Breast epithelium (tissue), 4 donors: Measurements from ENCODE around the gene IRAK1. TPM values are rescaled to one million over a fixed set of nuclear protein-coding genes. Genes with fewer than 3 reads are reported as not detected.
A peak's percentile ranks its signal among the peaks of the same experiment; 100 is the strongest.

Experiments used
- DNase-seq, 2 donors: peaks; one replicate each; pipeline ENCODE4 v3.0.0-alpha.2; 2019; ENCODE audit warnings: low spot score in 2 of 2
- H3K27ac ChIP-seq, 2 donors: fragments of 200-600 bp; sonication (generic) in 1 of 2; one replicate each; pipeline ENCODE4 v1.5.1; 2016 to 2019; ENCODE audit warnings: mild to moderate bottlenecking in 1 of 2
- H3K27me3 ChIP-seq, 2 donors: fragments of 200-600 bp; sonication (generic) in 1 of 2; one replicate each; pipeline versions ENCODE4 v1.5.1 to v1.6.0; 2017 to 2019; ENCODE audit warnings: control low read depth in 1 of 2, mild to moderate bottlenecking in 1 of 2
- H3K36me3 ChIP-seq: fragments of 200-600 bp; one replicate; pipeline ENCODE4 v1.5.1; 2019
- H3K4me1 ChIP-seq, 2 donors: fragments of 200-600 bp; sonication (generic); one replicate each; pipeline ENCODE4 v1.5.1; 2016 to 2019; ENCODE audit warnings: control low read depth in 1 of 2
- H3K4me3 ChIP-seq, 3 donors: fragments of 200-600 bp; sonication (generic); 1 replicate in 2 of 3; 2 replicates in 1 of 3; pipeline ENCODE4 v1.5.1; 2016 to 2019; ENCODE audit warnings: mild to moderate bottlenecking in 3 of 3, moderate library complexity in 2 of 3
- H3K9me3 ChIP-seq, 2 donors: fragments of 200-600 bp; sonication (generic) in 1 of 2; one replicate each; pipeline ENCODE4 v1.5.1; 2016 to 2019; ENCODE audit warnings: control low read depth in 1 of 2
- POLR2A ChIP-seq: fragments of 450-650 bp; IDR thresholded peaks from one replicate; pipeline ENCODE4 v1.6.1; 2016; ENCODE audit warnings: antibody characterized with exemption, mild to moderate bottlenecking, moderate library complexity
- POLR2AphosphoS5 ChIP-seq, 3 donors: sonication (generic); formaldehyde crosslinking; IDR thresholded peaks; one replicate each; pipeline ENCODE4 v1.6.1; 2017; ENCODE audit warnings: antibody characterized with exemption in 3 of 3
- intact Hi-C: fragments of 100-400 bp; cut with DNase I; formaldehyde crosslinking; loops from one replicate; pipeline ENCODE4 v1.15.1; 2023; ENCODE audit warnings: low total_unique reads
- total RNA-seq, 3 donors: library from RNA; depleted of rRNA; stranded (reverse); fragments of >200 nt; gene quantifications; one replicate each; pipeline ENCODE4 v1.1.0, GENCODE V29; 2016
- TF ChIP-seq, protein P1 (sequence below), 3 donors: fragments of 450-650 bp; IDR thresholded peaks; one replicate each; pipeline ENCODE4 v1.5.1; 2016 to 2017; ENCODE audit warnings: antibody characterized with exemption in 3 of 3, mild to moderate bottlenecking in 3 of 3, moderate library complexity in 3 of 3

IRAK1 gene
- total RNA-seq, 3 donors from 2014 or later, result 43.7 to 66.2 (median 50.8) TPM

DNA sequence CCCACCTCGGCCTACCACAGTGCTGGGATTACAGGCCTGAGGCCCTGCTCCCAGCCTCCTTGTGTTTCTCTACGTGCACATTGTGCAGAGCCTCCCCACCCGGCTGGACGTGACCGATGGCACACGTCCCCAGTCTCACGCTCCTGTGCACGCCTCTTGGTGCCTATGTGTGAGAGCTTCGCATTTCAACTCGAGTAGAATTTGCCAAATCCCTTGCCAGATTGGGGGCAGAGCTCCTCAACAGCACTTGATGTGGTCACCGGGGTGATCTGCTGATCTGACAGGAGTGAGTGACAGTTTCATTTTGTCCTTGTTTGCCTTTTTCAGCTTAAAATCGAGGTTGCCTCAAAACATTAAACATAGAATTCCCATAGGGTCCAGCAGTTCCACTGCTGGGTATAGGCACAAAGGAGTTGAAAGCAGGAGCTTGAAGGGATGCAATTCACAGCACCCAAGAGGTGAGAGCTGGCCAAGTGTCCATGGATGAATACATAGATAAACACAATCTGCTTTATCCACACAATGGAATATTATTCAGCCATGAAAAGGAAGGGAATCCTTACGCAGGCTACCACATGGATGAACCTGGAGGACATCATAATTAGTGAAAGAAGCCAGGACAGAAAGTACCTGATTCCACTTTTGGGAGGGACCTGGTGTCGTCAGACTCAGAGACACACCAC lies 29.6 kb downstream of the IRAK1 start:
- TF ChIP-seq, protein P1, sequence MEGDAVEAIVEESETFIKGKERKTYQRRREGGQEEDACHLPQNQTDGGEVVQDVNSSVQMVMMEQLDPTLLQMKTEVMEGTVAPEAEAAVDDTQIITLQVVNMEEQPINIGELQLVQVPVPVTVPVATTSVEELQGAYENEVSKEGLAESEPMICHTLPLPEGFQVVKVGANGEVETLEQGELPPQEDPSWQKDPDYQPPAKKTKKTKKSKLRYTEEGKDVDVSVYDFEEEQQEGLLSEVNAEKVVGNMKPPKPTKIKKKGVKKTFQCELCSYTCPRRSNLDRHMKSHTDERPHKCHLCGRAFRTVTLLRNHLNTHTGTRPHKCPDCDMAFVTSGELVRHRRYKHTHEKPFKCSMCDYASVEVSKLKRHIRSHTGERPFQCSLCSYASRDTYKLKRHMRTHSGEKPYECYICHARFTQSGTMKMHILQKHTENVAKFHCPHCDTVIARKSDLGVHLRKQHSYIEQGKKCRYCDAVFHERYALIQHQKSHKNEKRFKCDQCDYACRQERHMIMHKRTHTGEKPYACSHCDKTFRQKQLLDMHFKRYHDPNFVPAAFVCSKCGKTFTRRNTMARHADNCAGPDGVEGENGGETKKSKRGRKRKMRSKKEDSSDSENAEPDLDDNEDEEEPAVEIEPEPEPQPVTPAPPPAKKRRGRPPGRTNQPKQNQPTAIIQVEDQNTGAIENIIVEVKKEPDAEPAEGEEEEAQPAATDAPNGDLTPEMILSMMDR (IDR thresholded peaks at IDR 0.05), result no peak
- TF ChIP-seq POLR2AphosphoS5 (IDR thresholded peaks at IDR 0.05), result no peak
- TF ChIP-seq POLR2A, result no peak
- Histone ChIP-seq H3K4me3 (no peak overlapping the region), H3K27me3 (peaks cover 0 to 22% of the 10 kb centered on the region in 2 donors), H3K9me3 (no peaks in the 10 kb centered on the region), H3K4me1 (no peaks in the 10 kb centered on the region), H3K36me3 (no peaks in the 10 kb centered on the region), H3K27ac (no peak overlapping the region)
- intact Hi-C loops, result loop anchor here (10.0 kb wide), 1 partner anchor 1555 kb away; no protein-coding TSS in a partner anchor
- DNase-seq, result no peak

DNA sequence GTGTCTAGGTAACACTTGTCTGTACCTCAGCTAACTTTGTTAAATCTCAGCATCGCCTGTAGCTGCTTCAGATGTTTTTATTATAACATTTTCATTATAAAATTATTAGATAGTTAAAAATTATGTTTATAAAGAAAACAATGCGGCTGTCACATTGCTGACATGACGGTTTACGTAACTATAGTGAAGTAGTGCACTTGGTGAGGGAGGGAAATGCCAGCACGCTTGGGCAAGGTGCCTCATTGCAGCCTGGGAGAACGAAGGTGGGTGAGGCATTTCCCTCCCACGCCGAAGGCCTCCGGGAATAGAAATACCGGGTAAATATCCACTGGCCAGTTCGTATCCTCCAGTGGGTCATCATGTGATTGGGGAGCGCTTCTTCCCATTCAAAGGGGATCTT lies 31.2 kb downstream of the IRAK1 start:
- no peaks in the 10 kb centered on the region for H3K36me3 ChIP-seq
- H3K4me1 ChIP-seq, result no peaks in the 10 kb centered on the region
- peak overlapping the region in 1 of 2 donors; percentile 38 for H3K27ac ChIP-seq
- no peak for DNase-seq
- TF ChIP-seq POLR2A (no peak), POLR2AphosphoS5 (IDR thresholded peaks at IDR 0.05) (no peak)
- TF ChIP-seq, protein P1 (IDR thresholded peaks at IDR 0.05), result no peak
- intact Hi-C loops, result loop anchor here (10.0 kb wide), 1 partner anchor 1556 kb away; no protein-coding TSS in a partner anchor
- H3K9me3 ChIP-seq, result no peaks in the 10 kb centered on the region
- H3K4me3 ChIP-seq, result no peak overlapping the region
- peaks cover 0 to 37% of the 10 kb centered on the region in 2 donors for H3K27me3 ChIP-seq

DNA sequence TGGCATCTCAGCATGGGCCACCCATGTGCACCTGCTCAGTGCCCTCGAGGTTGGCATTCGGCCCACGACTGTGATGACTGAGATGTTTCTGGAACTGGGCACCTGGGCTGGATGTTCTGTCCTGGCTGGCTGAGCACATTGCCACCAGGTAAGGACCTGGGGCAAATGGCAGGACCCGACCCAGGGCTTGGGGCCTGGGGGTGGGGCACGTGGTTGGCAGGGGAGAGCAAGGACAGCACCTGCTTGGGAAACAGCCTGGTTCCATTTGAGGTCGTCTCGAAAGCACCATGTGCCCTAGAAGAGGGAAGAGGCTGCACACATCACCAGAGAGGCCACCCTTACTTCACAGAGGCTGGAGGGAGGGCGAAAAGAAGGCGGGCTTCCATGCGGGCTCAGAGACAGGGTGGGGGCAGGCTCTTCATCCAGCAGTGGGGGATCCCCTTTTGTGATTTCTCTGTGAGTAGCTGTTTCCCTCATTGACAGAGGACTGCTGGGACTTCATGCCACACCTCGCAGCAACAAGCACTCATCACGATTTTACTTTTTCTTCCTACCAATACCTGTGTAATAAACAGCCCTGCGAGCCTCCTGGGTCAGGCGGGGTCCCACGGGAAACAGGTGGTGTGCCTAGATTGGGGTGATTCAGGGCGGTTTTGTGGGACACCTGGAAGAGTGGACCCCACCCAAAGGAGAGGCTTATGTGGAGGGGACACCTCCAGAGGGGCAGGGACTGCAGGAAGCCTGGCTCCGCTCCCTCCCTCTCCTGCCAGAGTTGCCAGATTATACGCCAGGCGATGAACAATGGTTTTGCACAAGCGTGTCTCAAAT lies 35.1 kb downstream of the IRAK1 start:
- H3K27me3 ChIP-seq, result peaks cover 0 to 36% of the 10 kb centered on the region in 2 donors
- H3K4me3 ChIP-seq, result no peak overlapping the region
- H3K36me3 ChIP-seq, result no peaks in the 10 kb centered on the region
- intact Hi-C loops, result loop anchor here (10.0 kb wide), 1 partner anchor 1560 kb away; no protein-coding TSS in a partner anchor
- no peak for DNase-seq
- H3K9me3 ChIP-seq, result no peaks in the 10 kb centered on the region
- TF ChIP-seq POLR2AphosphoS5 (IDR thresholded peaks at IDR 0.05), result no peak
- TF ChIP-seq, protein P1 (IDR thresholded peaks at IDR 0.05), result no peak
- TF ChIP-seq POLR2A, result no peak
- no peaks in the 10 kb centered on the region for H3K4me1 ChIP-seq
- peak overlapping the region; percentile 86 to 88 for H3K27ac ChIP-seq

DNA sequence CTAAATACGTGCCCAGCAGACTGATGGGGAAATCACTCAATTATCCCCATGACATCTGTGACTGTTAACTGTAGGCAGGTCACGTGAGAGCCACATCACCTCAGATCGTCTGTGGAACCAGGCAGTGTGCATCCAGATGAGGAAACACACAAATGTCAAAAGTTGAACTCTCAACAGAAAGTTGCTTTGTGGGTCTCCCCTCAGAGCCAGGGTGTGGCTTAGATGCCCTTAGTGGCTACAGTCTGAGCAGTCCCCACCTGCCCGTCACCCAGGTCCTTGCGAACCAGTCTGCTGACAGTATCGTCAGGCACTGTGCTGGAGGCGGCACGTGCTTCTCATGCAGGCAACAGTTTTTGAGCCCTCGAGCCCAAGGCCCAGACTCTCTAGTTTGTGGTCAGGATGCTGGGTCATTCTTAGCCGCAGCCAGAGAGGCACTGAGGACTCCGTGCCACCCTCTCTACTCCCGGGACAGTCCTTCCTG lies 36.3 kb downstream of the IRAK1 start:
- H3K4me1 ChIP-seq, result no peaks in the 10 kb centered on the region
- no peak overlapping the region for H3K4me3 ChIP-seq
- DNase-seq, result no peak
- H3K36me3 ChIP-seq, result no peaks in the 10 kb centered on the region
- H3K27ac ChIP-seq, result no peak overlapping the region
- TF ChIP-seq, protein P1 (IDR thresholded peaks at IDR 0.05), result no peak
- H3K27me3 ChIP-seq, result peaks cover 0 to 36% of the 10 kb centered on the region in 2 donors
- no peaks in the 10 kb centered on the region for H3K9me3 ChIP-seq
- intact Hi-C loops, result loop anchor here (10.0 kb wide), 1 partner anchor 1561 kb away; no protein-coding TSS in a partner anchor
